HG02870 (cell line): ENCODE measurements around the gene ZNF697.

ENCODE experiments used
- ATAC-seq: cut with Tn5 transposase; IDR thresholded peaks from one replicate; pipeline ENCODE4 v1.9.1; 2021; ENCODE audit warnings: mild to moderate bottlenecking, moderate library complexity; ENCODE audit not compliant: unreplicated experiment

The ZNF697 gene

GRCh38 chr1:119664067-119664466 lies 16.0 kb upstream of the ZNF697 start:
- no peak for ATAC-seq

DNA sequence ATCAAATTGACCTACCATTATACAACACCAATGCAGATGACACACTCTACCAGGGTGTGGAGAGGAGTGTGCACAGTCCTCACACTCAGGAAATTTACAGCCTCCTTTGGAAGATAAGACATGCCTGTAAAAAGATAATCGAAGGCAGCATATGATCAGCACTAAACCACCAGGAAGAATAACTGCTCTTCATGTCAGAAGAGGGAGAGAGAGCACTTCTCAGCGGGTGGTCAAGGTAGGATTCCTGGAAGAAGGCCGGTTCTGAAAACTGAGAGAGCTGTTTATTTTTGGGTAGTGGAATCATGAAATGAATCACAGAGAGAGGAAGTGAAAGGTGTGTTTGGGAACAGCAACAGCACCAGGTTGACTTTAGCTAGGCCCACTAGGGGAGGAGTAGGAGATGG lies 14.0 kb upstream of the ZNF697 start:
- peak; percentile 81 for ATAC-seq

DNA sequence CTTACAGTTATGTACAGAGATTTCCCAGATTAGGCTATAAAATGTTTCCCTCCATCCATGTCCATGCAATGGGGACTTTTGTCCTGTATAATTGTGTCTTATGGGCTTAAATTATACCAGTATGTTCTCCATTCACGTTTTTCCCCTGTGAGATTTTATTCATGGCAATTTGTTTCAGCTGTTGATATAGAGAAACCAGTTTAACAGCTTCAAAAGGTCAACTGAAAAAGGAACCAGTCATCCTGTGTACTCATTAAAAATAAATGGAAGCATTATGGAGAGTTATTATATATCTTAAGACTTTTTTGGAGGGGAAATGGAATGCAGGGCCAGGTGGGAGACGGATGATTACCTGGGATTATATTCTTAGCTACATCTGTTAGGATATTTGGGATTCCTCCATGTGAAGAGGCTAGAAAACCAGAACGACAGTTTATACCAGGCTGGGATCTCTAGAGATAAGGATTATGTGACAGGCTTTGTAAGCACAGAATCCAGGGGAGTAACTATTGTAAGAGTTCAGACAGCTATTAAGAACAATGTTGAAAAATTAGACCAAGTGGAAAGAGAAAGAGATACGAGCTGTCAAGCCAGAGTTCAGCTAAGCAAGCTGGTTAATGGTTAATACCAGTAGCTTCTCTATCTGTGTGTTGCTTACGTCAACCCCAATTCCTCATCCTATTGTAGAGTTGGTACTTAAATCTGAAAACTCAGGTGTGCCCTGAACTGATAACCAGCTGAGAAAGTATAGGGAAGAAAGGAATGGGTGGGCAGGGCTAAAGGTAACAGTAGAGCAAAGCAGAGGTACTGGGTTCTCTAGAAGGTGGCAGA lies 12.4 kb upstream of the ZNF697 start:
- no peak for ATAC-seq

DNA sequence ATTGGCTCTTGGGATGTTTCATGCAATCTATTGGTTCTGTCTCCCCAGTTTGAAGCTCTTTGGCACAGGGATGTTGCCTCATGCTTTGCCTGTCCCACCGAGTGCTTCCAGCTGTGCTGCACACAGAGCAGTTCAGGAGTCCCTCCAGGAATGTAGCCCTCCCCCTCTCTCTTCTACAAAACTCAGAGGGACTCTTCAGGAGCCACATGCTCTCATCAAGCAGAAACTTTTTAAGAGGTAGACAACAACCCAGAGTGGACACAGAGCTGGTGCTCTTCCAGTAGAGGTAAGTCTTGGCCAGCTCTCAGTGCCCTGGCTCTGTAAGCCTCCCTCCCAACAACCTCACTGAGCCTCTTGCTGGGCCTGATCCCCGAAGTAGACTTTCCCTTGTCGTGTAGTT lies 11.6 kb upstream of the ZNF697 start:
- ATAC-seq: no peak

DNA sequence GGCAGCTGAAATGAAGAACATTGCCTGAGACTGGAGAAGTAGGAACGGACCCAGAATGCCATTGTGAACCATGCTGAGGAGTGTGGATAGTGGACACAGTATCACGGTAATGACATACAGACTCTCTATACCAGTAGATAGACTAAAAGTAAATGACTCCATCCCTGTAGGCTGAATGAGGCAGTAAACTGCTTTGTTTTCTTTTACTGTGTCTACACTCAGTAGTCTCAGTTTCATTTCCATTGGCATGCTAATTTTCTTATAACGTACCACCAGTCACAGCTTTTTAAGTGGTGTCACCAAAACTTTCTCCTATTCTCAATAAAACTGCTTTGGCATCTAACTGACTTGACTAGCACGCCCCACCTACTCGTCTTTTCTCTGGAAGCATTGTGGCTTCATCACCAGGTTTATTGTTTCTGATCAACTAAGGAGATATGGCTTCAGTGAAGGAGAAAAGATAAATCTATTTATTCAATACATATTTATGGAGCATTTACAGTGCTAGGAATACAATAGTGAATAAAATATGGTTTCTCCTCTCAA lies 8.4 kb upstream of the ZNF697 start:
- peak; percentile 61 for ATAC-seq

- no peak for ATAC-seq
These were observed 7.1 kb upstream of the ZNF697 start for GRCh38 chr1:119655154-119655553.

GRCh38 chr1:119653839-119654170 lies 5.7 kb upstream of the ZNF697 start:
- ATAC-seq: no peak

DNA sequence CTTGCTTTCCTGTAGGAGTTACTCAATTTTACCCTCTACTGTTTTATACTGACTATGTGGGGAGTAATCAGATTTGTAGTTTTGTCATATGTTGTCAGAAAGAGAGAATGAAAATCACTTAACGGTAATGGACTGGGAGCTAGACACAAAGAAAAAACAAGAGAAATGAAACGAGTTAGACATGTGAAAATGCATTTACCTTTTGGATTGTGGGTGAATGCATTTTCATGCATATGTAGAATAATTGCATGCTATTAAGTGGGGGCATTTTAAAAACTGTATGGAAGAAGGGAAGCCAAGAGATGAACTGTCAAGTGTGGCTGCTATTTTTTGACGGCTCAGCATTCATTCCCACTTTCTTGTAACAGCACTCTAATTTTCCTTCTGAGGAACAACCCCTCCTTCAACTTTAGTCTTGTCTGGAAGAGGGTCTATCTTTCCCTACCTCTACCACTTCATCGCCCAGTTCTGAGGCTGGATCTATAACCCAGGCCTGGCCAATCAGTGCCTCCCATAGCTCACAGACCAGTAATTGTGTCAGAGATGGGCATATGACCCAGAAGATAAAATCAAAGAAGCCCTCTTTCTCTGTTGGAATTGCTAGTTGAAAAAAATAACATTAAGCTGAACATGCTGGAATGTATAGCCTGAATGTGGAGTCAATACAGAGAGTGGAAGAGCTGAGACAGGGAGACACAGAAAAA lies 5.2 kb upstream of the ZNF697 start:
- ATAC-seq: no peak

- ATAC-seq: no peak
These were observed 4.5 kb upstream of the ZNF697 start for GRCh38 chr1:119652587-119652986.

- no peak for ATAC-seq
These were observed 3.6 kb upstream of the ZNF697 start for GRCh38 chr1:119651641-119652040.

GRCh38 chr1:119651133-119651532 lies 3.1 kb upstream of the ZNF697 start:
- no peak for ATAC-seq

- ATAC-seq: no peak
These were observed 546 bp upstream of the ZNF697 start for GRCh38 chr1:119648620-119649004.

DNA sequence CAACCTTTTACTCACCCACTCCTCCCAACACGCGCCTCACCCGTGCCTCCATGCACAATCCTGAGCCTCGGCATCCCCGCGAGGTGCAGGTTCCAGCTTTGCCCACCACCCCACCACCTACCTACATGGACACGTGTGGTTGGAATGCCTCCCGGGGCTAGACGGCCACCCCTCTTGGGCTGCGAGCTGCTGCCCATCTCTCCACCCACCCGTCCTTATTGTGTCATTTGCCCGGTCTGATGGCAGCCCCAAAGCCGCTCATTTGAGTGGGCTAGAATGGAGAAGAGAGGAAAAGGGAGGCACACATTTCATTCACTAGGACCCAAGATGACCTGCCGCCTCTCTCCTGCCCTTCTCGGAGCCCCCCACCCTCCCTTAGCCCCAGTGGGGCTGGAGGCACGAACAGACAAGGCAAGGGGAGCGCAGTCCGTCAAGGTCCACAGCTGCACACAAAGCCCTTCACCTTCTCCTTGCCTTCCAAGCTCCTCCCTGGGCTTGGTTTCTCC lies 785 bp downstream of the ZNF697 start:
- ATAC-seq: no peak

- no peak for ATAC-seq
These were observed 1.4 kb downstream of the ZNF697 start for GRCh38 chr1:119646521-119647227.

GRCh38 chr1:119639109-119639508 lies 9.0 kb downstream of the ZNF697 start:
- ATAC-seq: no peak

DNA sequence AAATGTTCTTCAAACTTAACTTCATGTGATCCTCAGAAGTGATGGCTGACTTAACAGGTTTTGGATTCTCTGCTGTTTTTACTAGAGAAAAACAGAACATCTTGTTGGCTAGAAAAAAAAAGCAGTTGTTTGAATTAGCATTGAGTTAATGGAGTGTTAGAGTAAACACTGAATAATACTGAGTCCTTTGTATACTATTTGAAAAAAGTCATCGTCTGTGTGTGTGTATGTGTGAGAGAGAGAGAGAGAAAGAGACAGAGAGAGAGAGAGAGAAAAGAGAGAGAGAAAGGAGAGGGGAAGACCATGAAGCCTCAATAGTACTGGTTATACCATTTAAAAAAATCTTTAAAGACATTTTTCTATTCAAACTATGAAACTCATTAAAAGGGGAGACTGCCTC lies 10.4 kb downstream of the ZNF697 start:
- ATAC-seq: no peak

DNA sequence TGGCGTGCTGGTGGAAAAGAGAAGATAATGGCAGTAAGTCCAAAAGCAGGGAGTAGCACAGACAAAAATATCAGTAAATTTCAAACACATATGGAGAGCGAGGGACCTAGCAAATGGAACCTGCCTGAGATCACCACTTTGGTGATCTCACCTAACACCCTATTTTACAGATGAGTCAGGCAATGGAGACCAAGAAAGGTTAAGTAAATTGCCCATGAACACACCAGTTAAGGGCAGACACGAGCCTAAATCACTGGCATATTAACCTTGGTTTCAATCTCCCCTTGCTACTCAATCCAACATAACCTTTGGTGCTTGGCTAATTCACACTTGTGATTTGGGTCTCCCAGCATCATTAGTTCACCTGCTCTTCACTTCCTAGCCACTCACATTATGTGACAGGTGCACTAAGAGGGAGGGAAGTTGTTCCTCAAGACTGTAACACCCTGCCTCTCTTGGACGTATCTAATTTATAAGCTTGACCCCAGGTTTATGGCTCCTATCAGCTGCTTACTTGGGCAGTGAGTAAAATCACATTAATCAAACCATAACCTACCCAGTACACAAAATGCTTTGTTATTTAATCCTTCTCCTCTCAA lies 11.5 kb downstream of the ZNF697 start:
- ATAC-seq: no peak

DNA sequence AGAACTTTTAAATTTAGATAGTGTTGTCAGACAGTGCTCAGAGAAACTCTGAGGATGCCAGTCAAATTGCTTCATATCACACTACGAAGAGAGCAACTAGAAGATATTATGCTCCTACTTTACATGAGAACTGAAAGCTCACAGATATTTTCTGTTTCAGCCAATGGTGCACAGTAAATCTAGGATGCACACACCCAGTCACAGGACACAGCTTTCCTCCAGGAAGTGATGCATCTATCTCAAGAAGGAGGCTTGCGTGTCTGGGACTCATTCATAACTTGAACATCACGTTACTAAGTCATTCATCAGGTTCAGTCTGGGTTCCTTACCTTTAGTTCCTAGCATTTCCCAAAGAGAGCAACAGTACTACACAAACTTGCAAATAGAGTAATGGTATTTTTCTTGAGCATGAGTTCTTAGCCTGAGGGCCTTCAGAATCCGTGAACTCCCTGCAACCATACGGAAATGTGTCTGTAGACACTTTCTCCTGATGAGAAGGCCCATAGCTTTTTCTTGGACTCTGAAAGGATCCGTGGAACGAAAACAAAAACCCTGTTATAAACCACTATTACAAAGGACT lies 12.2 kb downstream of the ZNF697 start:
- peak; percentile 85 for ATAC-seq

- no peak for ATAC-seq
These were observed 14.1 kb downstream of the ZNF697 start for GRCh38 chr1:119634016-119634415.

GRCh38 chr1:119633575-119633974 lies 14.5 kb downstream of the ZNF697 start:
- no peak for ATAC-seq

GRCh38 chr1:119632841-119633240 lies 15.2 kb downstream of the ZNF697 start:
- no peak for ATAC-seq
